Measurements from ENCODE around the gene CAT.

CAT gene

DNA sequence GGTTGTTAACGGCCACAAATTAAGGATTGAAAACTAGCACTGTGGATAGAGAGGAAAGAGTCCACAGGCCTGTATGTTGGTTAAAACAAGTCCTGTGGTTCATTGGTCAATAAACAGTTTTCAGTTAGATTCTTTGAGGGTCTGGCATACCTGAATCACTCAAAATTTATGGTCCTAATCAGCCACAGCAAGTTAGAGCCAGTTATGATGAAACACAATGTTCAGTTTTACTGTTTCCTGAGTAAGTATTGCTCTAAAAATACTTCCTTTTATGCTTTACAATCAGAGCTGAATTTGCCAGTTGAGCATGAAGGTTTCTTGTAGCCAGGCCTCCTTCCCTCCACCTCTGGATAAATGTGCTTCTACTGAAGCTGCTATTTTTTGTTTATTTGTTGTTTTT lies 12.9 kb upstream of the CAT start:
- DNase-seq = no peak

DNA sequence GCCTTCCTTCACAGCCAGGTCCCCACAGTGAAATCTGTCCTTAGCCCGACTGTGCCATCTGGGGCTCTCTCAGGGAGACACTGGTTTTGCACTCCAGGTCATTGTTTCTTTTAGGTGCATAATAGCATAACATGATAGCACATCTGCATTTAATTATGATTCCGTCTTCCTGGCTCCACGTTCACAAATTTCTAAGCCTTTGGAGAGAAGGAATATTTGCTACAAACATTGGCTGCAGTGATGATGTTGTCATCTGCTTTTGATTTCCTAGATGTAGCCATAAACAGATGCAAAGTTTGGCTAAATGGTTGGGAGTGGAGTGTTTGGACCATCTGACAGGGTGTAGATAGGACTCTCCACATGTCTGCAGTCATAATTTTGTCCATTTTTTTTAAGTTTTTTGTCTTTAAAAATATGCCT lies 12.0 kb upstream of the CAT start:
- no peak for DNase-seq

DNA sequence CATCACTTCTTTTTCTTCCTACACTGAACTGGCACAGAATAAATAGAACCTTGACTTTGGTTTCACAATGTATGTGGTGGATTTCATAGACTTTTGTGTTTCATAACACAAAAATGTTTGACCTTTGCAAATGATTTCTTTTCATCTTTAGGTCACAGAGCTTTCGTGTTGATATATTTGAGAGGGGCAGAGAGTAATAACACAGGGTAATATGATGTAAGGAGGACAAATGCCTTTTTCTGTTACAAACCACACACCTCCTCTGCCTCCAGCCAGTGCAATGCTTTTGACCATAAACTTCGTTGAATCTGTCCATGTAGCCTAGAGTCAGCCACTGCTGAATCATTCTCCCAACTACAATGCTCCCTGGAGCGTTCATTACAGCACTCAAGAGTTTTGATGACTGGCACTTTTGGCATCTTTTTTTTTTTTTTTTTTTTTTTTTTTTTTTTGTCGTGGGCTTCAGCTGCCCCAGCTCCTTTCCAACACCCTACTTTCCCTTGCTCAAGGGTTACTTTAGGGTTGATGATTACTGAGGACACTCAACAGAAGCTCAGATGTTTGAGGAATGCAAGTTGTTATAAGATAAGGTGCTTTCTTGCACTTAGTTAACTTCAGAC lies 11.4 kb upstream of the CAT start:
- DNase-seq = no peak

DNA sequence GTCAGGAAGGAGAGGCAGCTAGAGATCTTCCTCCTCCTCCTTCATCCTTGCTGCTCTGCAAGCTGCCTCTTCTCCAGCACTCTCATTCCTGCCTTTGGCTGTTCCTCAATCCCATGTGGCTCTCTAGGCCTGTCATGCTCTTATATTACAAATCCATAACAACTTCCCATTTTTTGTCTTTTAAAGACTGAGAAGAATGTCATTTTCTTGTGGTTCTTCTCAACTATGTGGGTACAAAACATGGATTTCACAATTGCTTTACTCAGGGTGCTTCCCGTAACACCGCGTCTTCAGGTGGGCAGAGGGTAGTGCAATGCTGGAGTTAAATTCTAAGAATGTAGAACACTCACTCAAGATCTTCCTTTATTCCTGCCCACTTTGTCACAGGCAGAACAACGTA lies 6.8 kb upstream of the CAT start:
- DNase-seq = no peak

DNA sequence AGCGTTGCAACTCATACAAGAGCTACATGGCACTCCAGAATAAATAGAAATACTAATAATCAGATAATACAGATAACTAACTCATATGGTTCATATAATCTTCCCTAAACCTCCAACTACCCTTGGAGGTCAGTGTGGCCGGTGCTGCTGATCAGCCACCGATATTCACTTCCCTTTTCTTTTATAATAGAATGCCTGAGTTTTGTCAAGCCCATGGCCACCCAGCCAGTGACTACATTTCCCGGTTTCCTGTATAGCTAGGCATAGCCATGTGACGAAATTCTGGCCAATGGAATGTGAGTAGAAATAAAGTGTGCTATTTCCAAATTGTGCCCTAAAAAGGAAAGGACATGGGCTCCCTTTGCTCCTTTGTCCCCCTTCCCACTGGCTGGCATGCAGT lies 5.9 kb upstream of the CAT start:
- DNase-seq = no peak

DNA sequence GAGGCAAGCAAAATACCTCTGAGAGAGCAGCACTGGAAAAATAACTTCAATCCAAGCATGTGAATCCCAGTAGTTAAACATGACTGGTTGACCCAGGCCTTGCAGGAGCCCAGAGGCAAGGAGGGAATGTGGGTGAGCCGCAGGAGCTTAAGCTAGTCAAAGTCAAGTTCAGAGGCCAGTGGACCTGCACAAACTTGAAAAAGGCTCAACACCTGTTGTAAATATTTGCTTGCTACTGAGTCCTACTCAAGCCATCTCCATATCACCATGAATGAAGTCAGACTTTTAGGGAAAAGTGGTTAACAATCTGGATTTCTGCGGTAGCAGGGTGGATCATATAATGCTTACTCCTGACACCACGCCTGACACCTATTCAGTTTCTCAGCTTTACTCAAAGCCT lies 4.8 kb upstream of the CAT start:
- no peak for DNase-seq

DNA sequence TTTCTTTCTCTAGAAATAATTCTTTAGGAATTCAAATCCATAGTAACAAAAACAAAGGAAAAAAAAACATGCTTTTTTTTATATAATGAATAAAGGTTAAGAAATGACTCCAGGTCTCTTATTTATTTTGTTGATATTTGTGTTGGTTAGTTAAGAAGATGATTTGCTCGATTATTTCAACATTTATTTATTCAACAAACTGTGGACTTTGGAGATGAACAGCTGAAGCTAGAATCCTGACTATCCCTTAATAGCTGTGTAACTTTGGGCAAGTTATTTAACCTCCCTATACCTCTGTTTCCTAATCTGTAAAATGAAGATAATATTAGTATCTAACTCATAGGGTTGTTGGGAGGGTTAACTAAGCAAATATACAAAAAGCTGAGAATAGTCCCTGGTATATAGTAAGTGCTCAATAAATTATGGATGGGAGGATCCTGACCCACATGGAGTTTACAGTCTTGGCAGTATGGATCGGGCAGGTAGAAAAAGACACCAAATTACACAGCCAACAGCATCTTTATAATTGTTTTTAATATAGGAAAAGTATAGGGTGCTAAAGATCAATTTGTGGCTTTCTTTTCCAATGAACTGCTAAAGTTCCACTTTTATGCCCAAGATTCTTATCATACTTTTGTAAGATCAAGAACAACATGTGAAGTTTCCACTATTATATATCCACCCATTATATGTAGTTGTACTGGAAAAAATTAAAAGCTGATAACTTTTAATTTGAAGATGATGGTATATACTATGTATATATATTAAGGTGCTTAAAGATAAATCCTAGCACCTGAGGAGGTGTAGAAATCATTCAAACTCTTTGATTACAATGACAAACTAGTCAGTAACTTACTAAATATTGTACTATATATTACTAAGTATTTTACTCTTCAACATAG lies 1.3 kb upstream of the CAT start:
- DNase-seq = no peak

DNA sequence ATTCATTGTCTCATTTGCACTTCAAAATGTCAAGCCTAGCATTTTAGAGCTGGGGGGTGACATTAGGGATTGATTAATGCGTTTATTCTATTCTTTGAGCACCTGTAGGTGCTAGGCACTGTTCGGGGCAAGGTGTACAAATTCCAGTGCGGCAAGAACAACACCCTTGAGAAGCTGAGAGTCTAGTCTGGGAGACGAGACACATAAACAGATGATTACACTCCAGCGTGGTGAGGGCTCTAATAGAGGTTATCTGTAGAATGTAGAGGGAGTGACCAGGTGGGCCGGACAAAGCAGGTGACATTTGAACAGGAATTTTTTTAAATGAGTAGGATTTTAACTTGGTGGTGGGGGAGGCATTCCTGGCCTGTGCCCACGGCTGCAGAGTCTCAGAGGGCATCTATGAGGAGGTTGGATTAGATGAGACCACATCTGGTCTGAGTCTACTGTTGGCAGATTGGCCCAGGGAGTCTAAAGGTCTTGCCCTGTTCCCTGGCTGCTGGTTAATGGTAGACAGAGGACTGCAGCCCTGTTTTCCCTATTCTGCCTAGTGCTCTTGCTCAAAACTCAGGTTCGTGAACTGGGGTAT lies 970 bp downstream of the CAT start:
- no peak for DNase-seq

DNA sequence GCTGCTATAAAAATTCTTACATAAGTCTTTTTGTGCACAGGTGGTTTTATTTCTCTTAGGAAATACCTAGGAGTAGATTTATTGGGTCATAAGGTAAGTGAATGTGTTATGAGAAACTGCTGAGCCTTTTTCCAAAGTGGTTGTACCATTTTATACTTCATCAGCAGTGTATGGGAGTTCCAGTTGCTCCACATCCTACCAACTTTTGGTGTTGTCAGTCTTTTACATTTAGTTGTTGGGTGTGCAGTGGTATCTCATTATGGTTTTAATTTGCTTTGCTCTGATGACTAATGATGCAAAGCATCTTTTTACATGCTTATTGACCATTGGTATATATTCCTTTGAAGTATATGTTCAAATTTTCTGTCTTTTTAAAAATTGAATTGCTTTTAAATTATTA lies 3.1 kb downstream of the CAT start:
- DNase-seq = no peak

DNA sequence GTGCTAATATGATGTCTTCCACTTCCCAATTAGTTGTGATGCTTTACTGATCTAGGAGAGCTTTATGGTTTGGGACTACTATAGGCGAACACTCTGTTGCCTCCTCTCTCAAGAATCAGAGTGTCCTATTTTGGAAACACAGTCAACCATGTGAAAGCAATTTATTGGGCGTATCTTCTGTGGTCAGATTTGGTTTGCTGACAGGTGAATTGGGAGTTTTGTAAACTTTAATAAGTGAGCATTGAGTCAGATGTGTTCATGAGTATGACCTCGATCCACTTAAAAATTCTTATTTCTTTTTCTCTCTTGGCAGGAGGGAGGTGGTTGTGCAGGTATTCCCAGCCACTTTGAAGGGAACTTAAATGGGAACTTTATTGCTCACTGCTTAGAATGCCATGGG lies 4.4 kb downstream of the CAT start:
- no peak for DNase-seq

DNA sequence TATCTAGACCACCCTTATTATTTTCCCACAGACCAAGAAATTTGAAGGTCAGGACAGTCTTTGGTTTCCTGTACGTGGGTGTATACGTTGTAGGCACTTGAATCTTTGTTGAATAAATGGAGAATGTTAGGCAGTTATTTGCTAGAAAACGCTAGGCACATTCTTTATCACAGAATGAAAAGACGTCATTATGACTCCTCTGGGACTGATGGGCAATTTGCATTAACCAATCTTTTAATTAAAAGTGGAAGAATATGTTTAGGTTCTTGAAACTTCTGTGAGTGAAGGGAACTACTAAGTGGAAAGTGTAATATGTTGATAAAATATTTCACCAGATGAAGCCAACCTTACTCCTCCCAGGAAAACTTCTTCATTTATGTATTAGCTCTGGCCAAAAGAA lies 5.7 kb downstream of the CAT start:
- DNase-seq = no peak

DNA sequence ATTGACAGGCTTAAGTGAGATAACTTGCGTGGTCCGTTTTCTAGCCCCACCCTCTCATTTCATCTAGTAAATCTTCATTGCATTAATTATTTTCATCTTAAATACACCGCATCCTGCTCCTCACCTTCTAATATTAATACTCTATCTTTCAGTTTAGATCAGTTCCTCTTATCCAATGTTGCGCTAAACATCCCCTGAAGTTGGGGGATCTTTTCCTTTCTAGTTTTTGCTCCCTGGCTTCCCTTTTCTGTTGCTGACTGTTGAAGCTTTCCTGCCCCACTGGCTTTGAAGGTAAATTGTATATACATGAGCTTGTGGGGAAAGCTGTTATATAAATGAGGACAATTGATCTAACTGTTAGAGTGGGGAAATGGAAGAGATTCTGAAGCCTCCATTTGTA lies 7.2 kb downstream of the CAT start:
- no peak for DNase-seq

DNA sequence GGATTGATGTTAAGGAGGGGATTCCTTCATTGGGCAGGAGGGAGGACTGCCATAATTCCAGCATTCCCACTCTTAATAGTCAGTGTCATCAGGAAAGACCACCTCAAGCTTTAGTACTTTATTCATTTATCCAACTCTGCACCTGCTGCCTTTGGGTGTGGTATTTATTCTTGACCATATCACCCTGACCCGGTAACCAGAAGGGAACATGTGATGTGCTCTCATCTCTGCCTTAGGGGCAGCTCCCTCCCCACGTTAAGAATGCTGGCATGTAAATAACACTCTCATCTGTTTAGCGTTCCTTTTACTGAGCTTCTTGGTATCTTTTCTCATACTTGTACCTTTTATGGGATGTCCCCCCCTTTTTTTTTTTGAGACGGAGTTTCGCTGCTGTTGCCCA lies 7.7 kb downstream of the CAT start:
- DNase-seq = no peak

DNA sequence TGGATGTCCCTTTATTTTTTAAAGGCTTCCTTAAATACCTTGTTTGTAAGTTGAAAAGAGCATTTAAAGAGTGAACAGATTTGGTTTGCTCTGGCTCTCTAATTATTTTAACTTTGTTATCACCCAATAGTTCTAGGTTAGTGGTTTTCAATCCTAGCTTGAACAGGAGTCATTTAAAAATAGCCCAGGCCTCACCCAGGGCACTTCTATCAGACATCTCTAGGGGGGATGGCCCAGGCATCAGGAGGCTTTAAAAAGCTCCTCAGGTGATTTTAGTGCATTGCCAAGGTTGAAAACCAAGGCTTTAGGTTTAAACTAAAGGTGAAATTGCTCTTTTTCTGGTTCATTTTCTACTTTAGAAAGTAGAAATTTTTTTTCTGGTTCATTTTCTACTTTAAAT lies 8.3 kb downstream of the CAT start:
- DNase-seq = no peak

DNA sequence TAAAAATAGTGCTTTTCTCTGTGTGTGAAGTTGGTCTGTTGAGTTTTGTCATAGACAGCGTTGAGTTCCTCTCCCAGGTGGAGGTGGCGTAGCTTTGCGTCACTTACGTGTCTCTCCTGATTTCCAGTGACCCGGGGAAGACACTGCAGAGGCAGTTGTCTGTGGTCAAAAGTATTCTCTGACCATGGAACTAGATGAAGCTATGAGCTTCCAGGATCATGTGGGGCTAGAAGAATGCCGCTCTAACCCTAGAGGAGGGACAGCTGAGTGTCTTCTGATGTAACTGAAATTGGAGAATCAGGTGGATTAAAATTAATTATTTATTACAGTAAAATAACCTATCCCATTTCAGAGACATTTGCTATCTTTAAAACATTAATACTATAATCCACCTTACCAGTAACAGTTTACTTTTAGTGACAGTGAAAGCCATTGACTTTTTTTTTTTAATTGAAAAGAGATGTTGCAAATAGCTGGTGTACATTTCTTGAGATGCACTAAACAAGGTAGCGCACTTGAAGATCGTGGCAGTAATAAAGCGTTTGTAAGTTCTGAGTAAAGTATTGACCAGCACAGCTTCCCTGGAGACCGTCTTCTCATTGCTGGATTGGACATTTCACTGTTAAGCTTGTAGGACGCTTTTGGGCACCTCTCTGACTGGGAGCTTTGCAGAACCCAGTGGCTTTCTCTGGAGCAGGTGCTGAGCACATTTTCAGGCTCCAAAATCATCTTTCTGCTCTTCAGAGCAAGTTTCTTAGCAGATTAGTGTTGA lies 9.7 kb downstream of the CAT start:
- no peak for DNase-seq

DNA sequence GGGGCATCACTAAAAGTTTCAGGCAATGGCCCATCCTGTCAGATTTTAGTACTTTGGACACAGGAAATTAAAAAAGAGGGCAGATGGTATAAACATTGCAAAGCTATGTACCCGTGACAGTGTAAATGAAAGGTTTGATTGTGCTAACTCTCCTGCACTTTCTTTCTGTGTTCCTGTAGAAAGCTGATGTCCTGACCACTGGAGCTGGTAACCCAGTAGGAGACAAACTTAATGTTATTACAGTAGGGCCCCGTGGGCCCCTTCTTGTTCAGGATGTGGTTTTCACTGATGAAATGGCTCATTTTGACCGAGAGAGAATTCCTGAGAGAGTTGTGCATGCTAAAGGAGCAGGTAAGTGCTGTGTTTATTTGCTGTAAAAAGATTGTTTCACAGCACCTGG lies 10.3 kb downstream of the CAT start:
- DNase-seq = no peak

DNA sequence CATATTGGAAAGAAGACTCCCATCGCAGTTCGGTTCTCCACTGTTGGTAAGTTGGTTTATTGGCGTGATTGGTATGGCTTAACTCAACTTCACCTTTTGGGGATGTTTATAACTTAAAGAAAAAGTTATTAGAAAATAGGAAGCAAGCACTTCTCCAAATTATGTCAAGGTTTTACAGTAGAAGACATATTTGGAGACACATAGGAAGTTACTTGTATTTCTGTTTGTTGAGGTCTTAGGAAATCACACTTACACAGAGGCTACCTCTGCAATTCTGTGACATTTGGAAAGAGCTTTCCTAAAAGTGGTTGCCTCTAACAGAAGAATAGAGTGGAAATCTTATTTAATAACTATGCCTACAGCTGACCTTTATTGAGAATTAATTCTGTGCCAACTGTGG lies 12.3 kb downstream of the CAT start:
- no peak for DNase-seq

DNA sequence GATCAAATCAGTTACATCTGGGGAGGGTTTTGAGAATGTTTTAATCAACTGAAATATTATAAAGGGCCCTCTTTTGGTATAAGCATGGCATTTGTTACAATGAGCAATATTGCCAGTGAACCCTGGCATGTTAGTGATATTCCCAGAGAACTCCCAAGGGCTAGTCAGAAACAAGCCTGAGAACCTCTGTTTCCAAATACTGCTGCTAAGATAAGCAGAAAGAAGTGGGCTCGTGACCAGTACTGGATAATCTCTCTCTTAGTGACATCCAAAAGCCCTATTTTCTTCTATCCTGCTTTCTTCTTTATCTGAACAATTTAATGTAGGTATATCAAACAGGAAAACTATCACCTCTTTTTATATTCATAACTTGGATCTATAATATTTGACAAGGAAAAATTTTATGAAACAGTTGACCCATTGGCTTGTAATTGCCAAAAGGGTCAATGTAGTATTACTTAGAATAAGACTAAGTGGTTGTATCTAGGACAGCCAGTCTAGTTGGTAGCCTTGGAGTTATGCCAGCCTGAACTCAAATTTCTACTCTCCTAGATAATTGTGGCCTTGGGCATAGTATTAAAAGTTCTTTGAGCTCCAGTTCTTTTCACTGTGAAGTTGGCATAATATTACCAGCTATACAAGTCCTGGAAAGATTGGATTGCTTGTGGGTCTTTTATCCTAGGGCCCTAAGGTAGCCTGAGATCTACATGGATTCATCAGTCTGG lies 15.7 kb downstream of the CAT start:
- DNase-seq = no peak

DNA sequence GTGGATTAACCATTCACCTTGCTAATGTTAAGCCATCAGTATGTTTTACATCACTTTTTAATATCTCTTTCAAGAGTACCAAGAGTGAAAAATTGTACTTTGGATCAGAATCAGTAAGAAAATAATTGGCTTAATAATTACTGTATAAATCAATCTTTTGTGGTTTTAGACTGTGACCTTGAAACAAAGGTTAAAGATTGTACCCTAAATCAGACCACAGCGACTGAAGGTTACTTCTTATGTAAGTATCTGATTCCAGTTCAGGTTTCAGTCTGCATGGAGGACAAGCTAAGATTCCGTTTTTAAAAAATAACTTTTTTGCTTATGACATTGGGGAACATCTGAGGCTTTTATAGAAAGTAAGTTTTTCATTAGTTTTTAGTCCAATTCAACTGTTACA lies 18.9 kb downstream of the CAT start:
- no peak for DNase-seq

DNA sequence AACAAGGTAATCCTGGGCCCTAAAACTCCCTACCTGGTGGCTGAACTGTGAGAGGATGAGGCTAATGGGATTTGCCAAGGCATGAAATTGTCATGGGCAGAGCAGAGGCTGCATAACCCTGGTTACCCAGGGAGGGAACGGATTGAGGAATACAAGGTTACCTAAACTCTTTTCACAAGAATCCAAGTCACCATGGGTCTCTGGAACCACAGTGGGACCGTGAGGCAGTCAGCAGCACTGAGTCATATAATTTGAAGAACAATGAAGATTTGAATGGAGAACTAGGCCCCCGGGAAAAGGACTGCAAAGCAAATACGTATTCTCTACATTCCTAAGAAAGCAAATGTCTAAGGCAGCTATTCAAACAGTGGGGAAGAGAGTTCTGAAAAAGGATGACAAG lies 19.8 kb downstream of the CAT start:
- DNase-seq = no peak

DNA sequence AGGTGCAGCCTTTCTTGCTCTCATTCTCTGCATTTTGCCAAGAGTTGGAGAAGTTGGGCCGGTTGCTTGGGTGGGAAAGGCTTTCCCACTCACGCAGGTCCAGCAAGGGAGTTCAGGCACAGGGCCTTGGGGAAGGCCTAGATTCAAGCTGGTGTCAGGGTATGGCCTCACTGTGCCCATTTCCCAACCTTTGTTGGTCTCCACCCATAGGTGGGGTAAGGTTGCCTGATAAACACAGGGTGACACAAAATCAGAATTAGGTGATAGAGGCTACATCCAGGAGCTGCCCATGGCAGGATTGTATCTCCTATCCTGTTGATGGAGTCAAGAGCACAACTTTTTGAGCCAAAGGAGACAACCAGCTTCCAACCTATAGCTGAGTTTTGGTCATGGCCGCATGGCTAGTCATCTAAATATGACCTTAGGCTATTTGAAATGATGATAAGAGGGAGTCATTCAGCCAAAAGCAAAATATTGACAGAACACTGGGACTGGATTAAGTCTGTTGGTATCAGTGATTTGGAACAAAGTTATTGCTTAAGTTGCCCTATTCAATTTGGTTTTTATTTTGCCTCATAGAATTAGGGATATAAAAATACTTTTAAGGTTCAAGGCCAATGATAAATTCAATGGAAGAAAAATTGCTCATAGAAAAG lies 20.9 kb downstream of the CAT start:
- DNase-seq = no peak

DNA sequence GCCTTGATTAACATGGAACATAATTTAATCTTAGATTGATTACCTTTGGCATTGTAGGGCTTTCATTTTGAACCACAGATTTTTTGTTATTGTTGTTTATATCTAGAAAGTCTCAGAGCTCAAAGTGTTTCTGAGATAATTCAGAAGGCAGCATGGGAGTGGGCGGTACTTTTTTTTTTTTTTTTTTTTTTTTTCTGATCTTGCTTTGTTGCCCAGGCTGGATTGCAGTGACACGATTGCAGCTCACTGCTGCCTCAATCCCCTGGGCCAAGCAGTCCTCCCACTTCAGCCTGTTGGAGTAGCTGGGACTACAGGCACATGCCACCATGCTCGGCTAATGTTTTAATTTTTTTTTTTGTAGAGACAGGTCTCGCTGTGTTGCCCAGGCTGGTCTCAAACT lies 21.5 kb downstream of the CAT start:
- DNase-seq = no peak

Data from activated CD4-positive, alpha-beta T cell treated with anti-CD3 and anti-CD28 coated beads, Interleukin-2, amount 50 U/mL, for 1 hour (primary cell).